ENCODE data around the gene TCF19. TPM values are rescaled to one million over a fixed set of nuclear protein-coding genes. Genes with fewer than 3 reads are reported as not detected.

Gene TCF19
- total and polyA plus RNA-seq, 2 experiments from 2014 or later, result 3.7 to 7.3 TPM

DNA sequence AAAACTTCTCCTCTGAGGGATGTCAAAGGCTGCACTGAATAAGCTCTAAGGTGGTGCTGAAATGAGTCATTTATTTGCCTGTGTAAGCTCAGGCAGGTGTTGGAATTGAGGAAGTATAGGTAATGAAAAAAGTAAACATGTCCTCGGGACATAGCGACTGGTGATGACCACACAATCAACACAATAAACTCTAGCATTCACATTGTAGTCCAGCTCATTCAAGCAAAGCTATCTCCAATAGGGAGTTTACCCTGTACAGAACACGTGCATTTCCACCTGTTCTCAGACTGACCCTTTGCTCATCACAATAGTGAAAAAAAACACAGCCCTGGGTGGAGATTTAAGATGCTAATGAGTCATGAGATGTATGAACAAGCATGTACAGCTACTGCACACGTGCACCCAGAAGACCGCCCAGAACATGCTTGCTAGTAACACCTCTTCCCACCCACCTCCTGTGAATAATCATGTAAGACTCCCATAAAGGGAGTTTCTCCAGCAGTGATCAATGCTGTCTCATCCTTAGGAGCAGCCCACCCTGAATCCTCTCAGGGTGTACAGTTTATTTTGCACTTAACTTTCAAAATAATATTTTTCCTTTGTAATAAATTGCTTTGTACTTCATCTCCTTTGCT is 45.1 kb downstream of the TCF19 start:
- Histone ChIP-seq H3K4me3 (no peak overlapping the region), H3K27ac (no peak overlapping the region), H3K36me3 (no peaks in the 10 kb centered on the region), H3K9me3 (ENCODE audit: low read depth) (no peaks in the 10 kb centered on the region), H3K27me3 (no peaks in the 10 kb centered on the region), H3K4me1 (ENCODE audit: low read depth) (peaks cover 8% of the 10 kb centered on the region)
- TF ChIP-seq, protein P1, sequence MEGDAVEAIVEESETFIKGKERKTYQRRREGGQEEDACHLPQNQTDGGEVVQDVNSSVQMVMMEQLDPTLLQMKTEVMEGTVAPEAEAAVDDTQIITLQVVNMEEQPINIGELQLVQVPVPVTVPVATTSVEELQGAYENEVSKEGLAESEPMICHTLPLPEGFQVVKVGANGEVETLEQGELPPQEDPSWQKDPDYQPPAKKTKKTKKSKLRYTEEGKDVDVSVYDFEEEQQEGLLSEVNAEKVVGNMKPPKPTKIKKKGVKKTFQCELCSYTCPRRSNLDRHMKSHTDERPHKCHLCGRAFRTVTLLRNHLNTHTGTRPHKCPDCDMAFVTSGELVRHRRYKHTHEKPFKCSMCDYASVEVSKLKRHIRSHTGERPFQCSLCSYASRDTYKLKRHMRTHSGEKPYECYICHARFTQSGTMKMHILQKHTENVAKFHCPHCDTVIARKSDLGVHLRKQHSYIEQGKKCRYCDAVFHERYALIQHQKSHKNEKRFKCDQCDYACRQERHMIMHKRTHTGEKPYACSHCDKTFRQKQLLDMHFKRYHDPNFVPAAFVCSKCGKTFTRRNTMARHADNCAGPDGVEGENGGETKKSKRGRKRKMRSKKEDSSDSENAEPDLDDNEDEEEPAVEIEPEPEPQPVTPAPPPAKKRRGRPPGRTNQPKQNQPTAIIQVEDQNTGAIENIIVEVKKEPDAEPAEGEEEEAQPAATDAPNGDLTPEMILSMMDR (IDR thresholded peaks at IDR 0.05; ENCODE audit: low read depth, low read length), result no peak
- peak in 1 of 2 donors; percentile 33 for DNase-seq (ENCODE audit: low read depth in 1 of 2, low spot score in 1 of 2)

DNA sequence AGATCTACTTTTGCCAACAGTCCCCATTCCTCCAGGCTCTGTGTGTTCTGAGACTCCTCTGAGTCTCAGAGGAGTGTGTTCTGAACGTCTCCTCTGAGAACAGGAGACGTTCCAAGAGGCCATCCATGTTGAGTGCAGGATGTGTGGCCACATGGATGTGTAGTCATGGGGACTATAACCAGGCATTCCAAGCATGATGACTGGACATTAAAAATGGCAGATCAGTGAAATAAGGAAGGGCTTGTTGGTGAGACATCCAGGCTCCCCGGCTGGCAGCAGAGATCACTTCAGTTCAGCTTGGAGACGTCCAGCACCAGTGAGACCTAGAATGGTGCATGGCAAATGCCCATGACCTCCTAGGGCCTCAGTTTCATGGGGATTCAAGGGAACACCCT is 46.4 kb downstream of the TCF19 start:
- TF ChIP-seq, protein P1 (IDR thresholded peaks at IDR 0.05; ENCODE audit: low read depth, low read length), result no peak
- no peaks in the 10 kb centered on the region for H3K27me3 ChIP-seq
- DNase-seq (ENCODE audit: low read depth in 1 of 2, low spot score in 1 of 2), result no peak
- peaks cover 11% of the 10 kb centered on the region for H3K4me1 ChIP-seq (ENCODE audit: low read depth)
- H3K4me3 ChIP-seq, result no peak overlapping the region
- H3K9me3 ChIP-seq (ENCODE audit: low read depth), result no peaks in the 10 kb centered on the region
- H3K27ac ChIP-seq, result no peak overlapping the region
- no peaks in the 10 kb centered on the region for H3K36me3 ChIP-seq

DNA sequence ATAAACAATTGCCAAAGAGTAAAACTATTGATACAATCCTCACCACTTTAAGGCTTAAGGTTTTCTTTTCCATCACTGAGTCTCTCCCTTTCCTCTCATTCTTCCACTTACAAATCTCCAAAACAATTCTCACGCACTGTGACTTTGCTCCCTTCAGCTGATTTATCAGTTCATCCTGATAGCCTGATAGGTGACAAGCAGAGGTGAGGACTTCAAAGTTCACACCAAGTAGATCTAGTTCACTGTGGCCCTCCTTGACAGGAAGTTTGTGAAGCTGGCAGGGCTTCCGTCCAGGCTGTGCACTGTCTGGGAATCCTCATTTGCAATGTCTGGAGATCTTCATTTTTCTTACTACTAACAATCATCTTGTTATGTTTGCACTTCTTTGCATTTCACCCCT is 47.2 kb downstream of the TCF19 start:
- DNase-seq (ENCODE audit: low read depth in 1 of 2, low spot score in 1 of 2), result no peak
- TF ChIP-seq, protein P1 (IDR thresholded peaks at IDR 0.05; ENCODE audit: low read depth, low read length), result no peak
- Histone ChIP-seq H3K9me3 (ENCODE audit: low read depth) (no peaks in the 10 kb centered on the region), H3K36me3 (no peaks in the 10 kb centered on the region), H3K4me1 (ENCODE audit: low read depth) (peaks cover 11% of the 10 kb centered on the region), H3K4me3 (no peak overlapping the region), H3K27me3 (no peaks in the 10 kb centered on the region), H3K27ac (no peak overlapping the region)

DNA sequence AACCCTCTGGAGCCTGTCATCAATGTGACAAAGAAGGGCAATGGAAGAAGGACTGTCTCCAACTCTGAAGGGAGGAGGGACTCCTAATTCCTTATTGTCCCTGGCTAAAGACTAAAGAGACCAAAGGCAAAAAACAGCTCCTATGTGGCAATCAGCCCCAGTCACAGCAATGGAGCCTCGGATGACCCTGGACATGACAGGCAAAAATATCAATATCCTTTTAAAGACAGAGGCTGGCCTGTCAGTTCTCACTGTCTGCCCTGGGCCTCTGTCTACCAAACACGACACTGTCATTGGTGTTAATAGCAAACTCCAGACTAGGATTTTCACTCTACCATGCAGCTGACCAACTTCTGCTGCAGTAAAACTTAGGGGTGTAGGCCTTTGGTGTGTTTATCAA is 50.1 kb downstream of the TCF19 start:
- no peak for DNase-seq (ENCODE audit: low read depth in 1 of 2, low spot score in 1 of 2)
- Histone ChIP-seq H3K27ac (peak overlapping the region; percentile 66), H3K36me3 (no peaks in the 10 kb centered on the region), H3K4me3 (no peak overlapping the region), H3K4me1 (ENCODE audit: low read depth) (peaks cover 11% of the 10 kb centered on the region), H3K9me3 (ENCODE audit: low read depth) (no peaks in the 10 kb centered on the region), H3K27me3 (no peaks in the 10 kb centered on the region)
- TF ChIP-seq, protein P1 (IDR thresholded peaks at IDR 0.05; ENCODE audit: low read depth, low read length), result no peak

DNA sequence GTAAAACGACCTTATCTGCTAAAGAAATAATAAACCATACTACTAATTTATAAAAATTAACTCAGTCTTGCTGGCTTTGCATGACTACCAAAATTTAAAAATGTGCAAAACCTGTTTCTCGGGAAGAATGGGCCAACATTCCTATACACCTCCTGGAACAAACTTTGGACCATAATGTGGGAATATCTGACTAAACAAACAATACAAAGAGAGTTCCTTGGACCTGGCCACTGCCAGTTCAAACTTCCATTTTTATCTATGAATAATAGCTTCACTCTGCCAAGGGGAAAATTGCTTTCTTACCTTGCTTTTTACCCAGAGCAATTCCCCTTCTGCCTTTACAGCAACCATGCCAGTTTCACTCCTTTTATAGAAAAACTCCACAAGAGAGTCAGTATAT is 50.7 kb downstream of the TCF19 start:
- Histone ChIP-seq H3K9me3 (ENCODE audit: low read depth) (no peaks in the 10 kb centered on the region), H3K27me3 (no peaks in the 10 kb centered on the region), H3K4me1 (ENCODE audit: low read depth) (peaks cover 11% of the 10 kb centered on the region), H3K36me3 (no peaks in the 10 kb centered on the region), H3K4me3 (no peak overlapping the region), H3K27ac (no peak overlapping the region)
- TF ChIP-seq, protein P1 (IDR thresholded peaks at IDR 0.05; ENCODE audit: low read depth, low read length), result no peak
- DNase-seq (ENCODE audit: low read depth in 1 of 2, low spot score in 1 of 2), result no peak

All from cardiac muscle cell (in vitro differentiated cells and primary cell).